Measurements from ENCODE around the gene PCDH19. TPM values are rescaled to one million over a fixed set of nuclear protein-coding genes. Genes with fewer than 3 reads are reported as not detected.

The PCDH19 gene
- total RNA-seq, 1 donor from 2014 or later, result 0.27 TPM

- no peaks in the 10 kb centered on the region for H3K4me1 ChIP-seq
- no peak overlapping the region for H3K27ac ChIP-seq
- intact Hi-C loops (cut with DNase I), result no loop called here
- no peaks in the 10 kb centered on the region for H3K36me3 ChIP-seq
- no peaks in the 10 kb centered on the region for H3K27me3 ChIP-seq (ENCODE audit: low read depth)
- no peak overlapping the region for H3K4me3 ChIP-seq
- DNase-seq (no peak), ATAC-seq (no peak)
- no peak for TF ChIP-seq CTCF (IDR thresholded peaks at IDR 0.05)
- H3K9me3 ChIP-seq, result no peaks in the 10 kb centered on the region
Measured at GRCh38 chrX:100440006-100440405, 29.9 kb upstream of the PCDH19 start.

- H3K9me3 ChIP-seq, result no peaks in the 10 kb centered on the region
- no peak overlapping the region for H3K27ac ChIP-seq
- TF ChIP-seq CTCF (IDR thresholded peaks at IDR 0.05), result no peak
- H3K36me3 ChIP-seq, result no peaks in the 10 kb centered on the region
- H3K4me1 ChIP-seq, result no peaks in the 10 kb centered on the region
- ATAC-seq (no peak), DNase-seq (no peak)
- no peaks in the 10 kb centered on the region for H3K27me3 ChIP-seq (ENCODE audit: low read depth)
- intact Hi-C loops (cut with DNase I), result no loop called here
- H3K4me3 ChIP-seq, result no peak overlapping the region
Measured at GRCh38 chrX:100435726-100436125, 25.7 kb upstream of the PCDH19 start.

- H3K4me3 ChIP-seq, result no peak overlapping the region
- no peak for DNase-seq
- H3K36me3 ChIP-seq, result no peaks in the 10 kb centered on the region
- no peaks in the 10 kb centered on the region for H3K27me3 ChIP-seq (ENCODE audit: low read depth)
- no peaks in the 10 kb centered on the region for H3K4me1 ChIP-seq
- intact Hi-C loops (cut with DNase I), result no loop called here
- no peak for ATAC-seq
- H3K9me3 ChIP-seq, result no peaks in the 10 kb centered on the region
- no peak overlapping the region for H3K27ac ChIP-seq
- no peak for TF ChIP-seq CTCF (IDR thresholded peaks at IDR 0.05)
Measured at GRCh38 chrX:100424012-100424411, 13.9 kb upstream of the PCDH19 start.

GRCh38 chrX:100418556-100418955, 8.5 kb upstream of the PCDH19 start:
- no peak for ATAC-seq

GRCh38 chrX:100417681-100418080, 7.6 kb upstream of the PCDH19 start:
- ATAC-seq, result no peak
- no peaks in the 10 kb centered on the region for H3K36me3 ChIP-seq
- H3K27me3 ChIP-seq (ENCODE audit: low read depth), result no peaks in the 10 kb centered on the region
- H3K27ac ChIP-seq, result no peak overlapping the region
- no peak for TF ChIP-seq CTCF (IDR thresholded peaks at IDR 0.05)
- DNase-seq, result no peak
- intact Hi-C loops (cut with DNase I), result no loop called here
- H3K9me3 ChIP-seq, result no peaks in the 10 kb centered on the region
- no peak overlapping the region for H3K4me3 ChIP-seq
- H3K4me1 ChIP-seq, result no peaks in the 10 kb centered on the region

More at GRCh38 chrX:100418556-100418955, 8.5 kb upstream of the PCDH19 start:
- TF ChIP-seq CTCF (IDR thresholded peaks at IDR 0.05), result no peak
- Histone ChIP-seq H3K4me3 (no peak overlapping the region), H3K4me1 (no peaks in the 10 kb centered on the region), H3K36me3 (no peaks in the 10 kb centered on the region), H3K27ac (no peak overlapping the region), H3K27me3 (ENCODE audit: low read depth) (no peaks in the 10 kb centered on the region), H3K9me3 (no peaks in the 10 kb centered on the region)
- no peak for DNase-seq
- intact Hi-C loops (cut with DNase I), result no loop called here

- no peaks in the 10 kb centered on the region for H3K4me1 ChIP-seq
- H3K36me3 ChIP-seq, result no peaks in the 10 kb centered on the region
- no peak overlapping the region for H3K27ac ChIP-seq
- peak; percentile 49 for TF ChIP-seq CTCF (IDR thresholded peaks at IDR 0.05)
- ATAC-seq (peak in 1 of 2 donors; percentile 52), DNase-seq (no peak)
- peaks cover 29% of the 10 kb centered on the region for H3K27me3 ChIP-seq (ENCODE audit: low read depth)
- H3K9me3 ChIP-seq, result no peaks in the 10 kb centered on the region
- H3K4me3 ChIP-seq, result no peak overlapping the region
- intact Hi-C loops (cut with DNase I), result no loop called here
Measured at GRCh38 chrX:100413229-100413628, 3.2 kb upstream of the PCDH19 start.
